MM.1S (cell line): ENCODE results near the gene ANKMY1.

Source experiments
- DNase-seq: peaks from one replicate; pipeline ENCODE4 v3.0.0-alpha.2; 2015
- H2AFZ ChIP-seq: fragments of 300-600 bp; sonication (generic); 2 replicates; pipeline ENCODE4 v1.6.0; 2016; ENCODE audit warnings: antibody characterized with exemption, low read length
- H3F3A ChIP-seq: fragments of 300-600 bp; sonication (generic); 2 replicates; pipeline ENCODE4 v1.6.1; 2016; ENCODE audit warnings: mild to moderate bottlenecking, antibody characterized with exemption, low read length, moderate library complexity, mixed read lengths; ENCODE audit not compliant: insufficient read depth
- H3K27ac ChIP-seq: fragments of 300-600 bp; sonication (generic); 2 replicates; pipeline ENCODE4 v1.5.1; 2016; ENCODE audit warnings: mild to moderate bottlenecking, low read length
- H3K27me3 ChIP-seq: fragments of 300-600 bp; sonication (generic); replicated peaks from 2 replicates; pipeline ENCODE4 v1.6.0; 2016; ENCODE audit warnings: low read length; ENCODE audit not compliant: insufficient read depth
- H3K36me3 ChIP-seq: fragments of 300-600 bp; sonication (generic); replicated peaks from 2 replicates; pipeline ENCODE4 v1.6.1; 2016; ENCODE audit warnings: mild to moderate bottlenecking, low read length, mixed read lengths; ENCODE audit not compliant: insufficient read depth
- H3K4me1 ChIP-seq: fragments of 300-600 bp; sonication (generic); 2 replicates; pipeline ENCODE4 v1.6.1; 2016; ENCODE audit warnings: low read length, mixed read lengths
- H3K4me2 ChIP-seq: fragments of 300-600 bp; sonication (generic); 2 replicates; pipeline ENCODE4 v1.6.0; 2016; ENCODE audit warnings: low read depth, low read length
- H3K4me3 ChIP-seq: fragments of 300-600 bp; sonication (generic); 2 replicates; pipeline ENCODE4 v1.5.1; 2016; ENCODE audit warnings: low read length, mixed read lengths
- H3K79me2 ChIP-seq: fragments of 300-600 bp; sonication (generic); 2 replicates; pipeline ENCODE4 v1.6.1; 2016; ENCODE audit warnings: mixed run types, low read length, mixed read lengths
- H3K9ac ChIP-seq: fragments of 300-600 bp; sonication (generic); 2 replicates; pipeline ENCODE4 v1.6.1; 2016; ENCODE audit warnings: low read length, mixed read lengths
- H3K9me2 ChIP-seq: fragments of 300-600 bp; sonication (generic); replicated peaks from 2 replicates; pipeline ENCODE4 v1.6.1; 2016; ENCODE audit warnings: mild to moderate bottlenecking, low read length, mixed read lengths; ENCODE audit not compliant: insufficient read depth
- H3K9me3 ChIP-seq: fragments of 300-600 bp; sonication (generic); replicated peaks from 2 replicates; pipeline ENCODE4 v1.6.1; 2016; ENCODE audit warnings: mild to moderate bottlenecking, low read length, mixed read lengths; ENCODE audit not compliant: insufficient read depth
- H4K20me1 ChIP-seq: fragments of 300-600 bp; sonication (generic); 2 replicates; pipeline ENCODE4 v1.6.1; 2016; ENCODE audit warnings: mild to moderate bottlenecking, low read length, moderate library complexity, mixed read lengths; ENCODE audit not compliant: insufficient read depth
- EZH2 ChIP-seq: fragments of 300-600 bp; sonication (generic); optimal IDR thresholded peaks from 2 replicates; pipeline ENCODE3; 2017; ENCODE audit warnings: low read depth, mild to moderate bottlenecking, antibody characterized with exemption, low read length, mixed read lengths
- EZH2phosphoT487 ChIP-seq: fragments of 300-600 bp; sonication (generic); IDR thresholded peaks from 2 replicates; pipeline ENCODE4 v1.6.1; 2018; ENCODE audit warnings: antibody characterized with exemption, low read length
- TF ChIP-seq, protein P1 (sequence below): fragments of 300-600 bp; sonication (generic); IDR thresholded peaks from 2 replicates; pipeline ENCODE4 v1.5.1; 2016; ENCODE audit warnings: antibody characterized with exemption, low read length, mixed read lengths

The ANKMY1 gene

DNA sequence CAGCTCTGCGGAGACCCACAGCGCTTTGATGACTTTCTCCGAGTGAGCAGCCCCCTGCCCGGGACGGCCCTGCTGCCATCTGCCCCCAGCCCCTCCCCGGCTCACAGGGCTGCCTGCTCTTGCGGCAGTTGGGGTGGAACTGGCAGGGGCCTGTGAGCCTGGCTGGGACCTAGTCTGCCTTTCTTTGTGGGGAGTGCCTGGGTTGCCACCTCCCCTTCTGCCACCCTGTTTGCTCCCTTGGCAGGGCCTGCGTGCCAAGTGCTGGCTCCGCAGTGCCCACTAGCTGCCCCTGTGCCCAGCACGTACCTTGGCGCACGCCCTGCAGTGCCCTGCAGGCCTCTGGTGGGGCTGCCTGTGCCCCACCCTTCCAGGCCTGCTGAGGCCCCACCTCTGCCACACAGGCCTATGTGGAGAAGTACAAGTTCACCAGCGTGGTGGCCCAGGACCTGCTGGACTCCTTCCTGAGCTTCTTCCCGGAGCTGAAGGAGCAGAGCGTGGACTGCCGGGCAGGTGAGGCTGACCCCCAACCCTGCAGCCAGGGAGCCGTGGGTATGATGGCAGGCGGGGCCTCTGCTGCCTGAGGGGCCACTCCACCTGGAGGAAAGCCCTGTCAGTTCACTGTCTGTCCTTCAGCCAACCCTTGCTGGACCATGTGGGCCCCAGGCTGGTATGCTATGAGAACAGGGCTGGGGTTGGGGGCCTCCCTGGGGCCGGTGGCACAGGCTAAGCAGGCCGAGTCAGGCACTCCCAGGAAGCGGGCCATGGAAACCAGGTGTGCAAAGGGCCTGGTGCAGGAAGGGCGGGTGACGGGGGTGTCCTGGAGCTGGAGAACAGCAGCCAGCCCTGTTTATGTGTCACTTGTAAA lies 17.5 kb upstream of the ANKMY1 start:
- TF ChIP-seq EZH2phosphoT487 = no peak
- TF ChIP-seq EZH2 = no peak
- TF ChIP-seq, protein P1, sequence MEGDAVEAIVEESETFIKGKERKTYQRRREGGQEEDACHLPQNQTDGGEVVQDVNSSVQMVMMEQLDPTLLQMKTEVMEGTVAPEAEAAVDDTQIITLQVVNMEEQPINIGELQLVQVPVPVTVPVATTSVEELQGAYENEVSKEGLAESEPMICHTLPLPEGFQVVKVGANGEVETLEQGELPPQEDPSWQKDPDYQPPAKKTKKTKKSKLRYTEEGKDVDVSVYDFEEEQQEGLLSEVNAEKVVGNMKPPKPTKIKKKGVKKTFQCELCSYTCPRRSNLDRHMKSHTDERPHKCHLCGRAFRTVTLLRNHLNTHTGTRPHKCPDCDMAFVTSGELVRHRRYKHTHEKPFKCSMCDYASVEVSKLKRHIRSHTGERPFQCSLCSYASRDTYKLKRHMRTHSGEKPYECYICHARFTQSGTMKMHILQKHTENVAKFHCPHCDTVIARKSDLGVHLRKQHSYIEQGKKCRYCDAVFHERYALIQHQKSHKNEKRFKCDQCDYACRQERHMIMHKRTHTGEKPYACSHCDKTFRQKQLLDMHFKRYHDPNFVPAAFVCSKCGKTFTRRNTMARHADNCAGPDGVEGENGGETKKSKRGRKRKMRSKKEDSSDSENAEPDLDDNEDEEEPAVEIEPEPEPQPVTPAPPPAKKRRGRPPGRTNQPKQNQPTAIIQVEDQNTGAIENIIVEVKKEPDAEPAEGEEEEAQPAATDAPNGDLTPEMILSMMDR = no peak
- Histone ChIP-seq H3K4me2 (no peak overlapping the region), H3K36me3 (no peaks in the 10 kb centered on the region), H3K9me3 (no peaks in the 10 kb centered on the region), H2AFZ (no peak overlapping the region), H3K79me2 (peaks cover 33% of the 10 kb centered on the region), H4K20me1 (no peaks in the 10 kb centered on the region), H3K4me3 (no peak overlapping the region), H3K9me2 (no peaks in the 10 kb centered on the region), H3K9ac (no peak overlapping the region), H3K27me3 (no peaks in the 10 kb centered on the region), H3K4me1 (peaks cover 24% of the 10 kb centered on the region), H3K27ac (no peak overlapping the region), H3F3A (peaks cover 20% of the 10 kb centered on the region)
- no peak for DNase-seq

DNA sequence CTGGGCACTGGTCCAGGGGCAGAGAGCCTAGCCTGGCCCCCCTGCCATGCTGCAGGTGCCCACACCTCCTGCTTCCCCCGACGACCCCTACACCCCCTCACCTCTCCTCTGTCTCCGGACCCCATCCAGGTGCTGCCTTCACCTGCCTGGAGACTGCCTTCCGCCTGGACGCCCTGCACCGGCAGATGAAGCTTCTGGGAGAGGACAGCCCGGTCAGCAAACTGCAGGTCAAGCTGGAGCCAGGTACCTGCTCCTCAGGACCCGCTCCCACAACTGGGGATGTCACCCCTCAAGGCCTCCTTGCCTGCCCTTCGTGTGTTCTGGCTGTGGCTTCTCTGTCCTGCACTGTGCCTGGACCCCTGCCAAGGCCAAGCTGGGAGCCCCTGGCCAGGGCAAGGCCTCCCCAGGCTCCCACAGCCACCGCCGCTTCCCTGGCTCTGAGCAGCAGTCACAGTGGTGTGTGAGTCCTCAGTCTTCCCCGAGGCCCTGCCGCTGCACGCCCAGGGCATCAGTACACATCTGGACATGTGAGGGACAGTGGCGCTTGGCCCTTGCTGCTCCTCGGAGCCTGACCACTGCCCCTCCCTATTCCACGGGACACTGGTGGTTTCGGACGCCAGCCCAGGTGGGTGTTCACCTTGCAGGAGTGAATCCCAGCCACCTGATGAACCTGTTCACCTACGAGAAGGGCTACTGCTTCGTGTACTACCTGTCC lies 16.8 kb upstream of the ANKMY1 start:
- Histone ChIP-seq H4K20me1 (no peaks in the 10 kb centered on the region), H3K27ac (no peak overlapping the region), H3K27me3 (no peaks in the 10 kb centered on the region), H3K9me3 (no peaks in the 10 kb centered on the region), H3F3A (peaks cover 13% of the 10 kb centered on the region), H3K36me3 (no peaks in the 10 kb centered on the region), H2AFZ (no peak overlapping the region), H3K4me3 (no peak overlapping the region), H3K9me2 (no peaks in the 10 kb centered on the region), H3K9ac (no peak overlapping the region), H3K4me2 (no peak overlapping the region), H3K4me1 (peaks cover 25% of the 10 kb centered on the region), H3K79me2 (peaks cover 37% of the 10 kb centered on the region)
- TF ChIP-seq EZH2 = no peak
- TF ChIP-seq, protein P1 = no peak
- no peak for TF ChIP-seq EZH2phosphoT487
- no peak for DNase-seq

GRCh38 chr2:240573516-240574385 lies 16.0 kb upstream of the ANKMY1 start:
- Histone ChIP-seq H2AFZ (no peak overlapping the region), H3K4me1 (peaks cover 19% of the 10 kb centered on the region), H3K4me2 (no peak overlapping the region), H3K79me2 (peaks cover 45% of the 10 kb centered on the region), H4K20me1 (no peaks in the 10 kb centered on the region), H3K9ac (no peak overlapping the region), H3K27ac (no peak overlapping the region), H3K9me2 (no peaks in the 10 kb centered on the region), H3K4me3 (no peak overlapping the region), H3K36me3 (no peaks in the 10 kb centered on the region), H3K27me3 (no peaks in the 10 kb centered on the region), H3F3A (0 out of 2 replicates have a peak, but pooled peaks cover 5% of the 10 kb centered on the region), H3K9me3 (no peaks in the 10 kb centered on the region)
- TF ChIP-seq EZH2 = no peak
- TF ChIP-seq, protein P1 = no peak
- TF ChIP-seq EZH2phosphoT487 = no peak
- DNase-seq = no peak
